Measurements from ENCODE around the gene TP73.
A peak's percentile ranks its signal among the peaks of the same experiment; 100 is the strongest.
"Not testable (repeated sequence)": the region's sequence is repeated elsewhere in the genome, so short reads cannot be mapped to it uniquely, and the experiment has no call there.

Gene TP73

GRCh38 chr1:3621151-3621671 lies 31.1 kb upstream of the TP73 start:
- H3K27ac ChIP-seq, DNase-seq, H3K9me3 ChIP-seq, H3K36me3 ChIP-seq, H3K4me3 ChIP-seq: not testable (repeated sequence)
- peaks cover 0 to 14% of the 10 kb centered on the region in 2 donors for H3K27me3 ChIP-seq
- TF ChIP-seq CTCF (IDR thresholded peaks at IDR 0.05), result peak; percentile 65 to 76
- intact Hi-C loops (cut with DNase I; ENCODE audit: low total_unique reads), result loop anchor here (2.0 kb wide), 1 partner anchor 130 kb away; no protein-coding TSS in a partner anchor
- peaks cover 0 to 35% (median 25%) of the 10 kb centered on the region in 4 donors for H3K4me1 ChIP-seq

- H3K9me3 ChIP-seq; H3K36me3 ChIP-seq; DNase-seq; intact Hi-C loops (cut with DNase I; ENCODE audit: low total_unique reads); H3K4me3 ChIP-seq; H3K27me3 ChIP-seq; H3K27ac ChIP-seq: not testable (repeated sequence)
- peaks cover 0 to 35% (median 25%) of the 10 kb centered on the region in 4 donors for H3K4me1 ChIP-seq
Measured at GRCh38 chr1:3622102-3622501, 30.2 kb upstream of the TP73 start.

- Histone ChIP-seq H3K27ac (peak overlapping the region; percentile 54 to 90), H3K36me3 (peaks cover 12 to 16% (median 14%) of the 10 kb centered on the region in 3 donors), H3K4me1 (peaks cover 0 to 35% (median 25%) of the 10 kb centered on the region in 4 donors), H3K9me3 (no peaks in the 10 kb centered on the region), H3K4me3 (peak overlapping the region; percentile 72 to 97), H3K27me3 (peaks cover 0 to 3% of the 10 kb centered on the region in 2 donors)
- intact Hi-C loops (cut with DNase I; ENCODE audit: low total_unique reads), result no loop called here
- no peak for TF ChIP-seq CTCF (IDR thresholded peaks at IDR 0.05)
- DNase-seq, result no peak
Measured at GRCh38 chr1:3623441-3624199, 28.7 kb upstream of the TP73 start.

- Histone ChIP-seq H3K27me3 (no peaks in the 10 kb centered on the region), H3K27ac (peak within 1 kb of the TSS; percentile 78 to 90), H3K4me1 (peaks cover 0 to 35% (median 21%) of the 10 kb centered on the region in 4 donors), H3K4me3 (peak within 1 kb of the TSS; percentile 72 to 97), H3K36me3 (peaks cover 19 to 25% (median 22%) of the 10 kb centered on the region in 3 donors), H3K9me3 (no peaks in the 10 kb centered on the region)
- DNase-seq, result peak; percentile 98 to 99
- TF ChIP-seq CTCF (IDR thresholded peaks at IDR 0.05), result peak in 1 of 2 experiments; percentile 15
- intact Hi-C loops (cut with DNase I; ENCODE audit: low total_unique reads), result no loop called here
Measured at GRCh38 chr1:3624200-3625136, 27.8 kb upstream of the TP73 start, which contains the start of gene TPRG1L. TSS of gene TPRG1L (plus strand) at chr1:3625015. CDS start at chr1:3625073, 58 bp downstream.

GRCh38 chr1:3625151-3625907 lies 27.0 kb upstream of the TP73 start:
- Histone ChIP-seq H3K27ac (peak overlapping the region; percentile 78 to 90), H3K36me3 (peaks cover 28 to 33% (median 30%) of the 10 kb centered on the region in 3 donors), H3K4me1 (peaks cover 0 to 35% (median 21%) of the 10 kb centered on the region in 4 donors), H3K4me3 (peak overlapping the region; percentile 72 to 97), H3K9me3 (no peaks in the 10 kb centered on the region), H3K27me3 (no peaks in the 10 kb centered on the region)
- intact Hi-C loops (cut with DNase I; ENCODE audit: low total_unique reads), result no loop called here
- no peak for TF ChIP-seq CTCF (IDR thresholded peaks at IDR 0.05)
- no peak for DNase-seq
